Heart right ventricle (tissue), 16 donors: ENCODE results near the gene TMEM238. TPM values are rescaled to one million over a fixed set of nuclear protein-coding genes. Genes with fewer than 3 reads are reported as not detected.

ENCODE experiments used
- ATAC-seq, 8 donors: fragments of 200-7000 bp; cut with Tn5 transposase; one replicate each; pipeline ENCODE4 v1.9.1; 2020; ENCODE audit warnings: mild to moderate bottlenecking in 8 of 8, moderate library complexity in 8 of 8, moderate number of reproducible peaks in 1 of 8
- DNase-seq, 2 donors: peaks; one replicate each; pipeline ENCODE4 v3.0.0-alpha.2; 2020
- H3K27ac ChIP-seq, 10 donors: fragments of 200-600 bp; sonication (generic) in 2 of 10; one replicate each; pipeline versions ENCODE4 v1.5.0 to v1.8.0; 2020 to 2022; ENCODE audit warnings: mild to moderate bottlenecking in 3 of 10
- H3K27me3 ChIP-seq, 7 donors: fragments of 200-600 bp; one replicate each; pipeline ENCODE4 v1.8.0; 2021 to 2022; ENCODE audit warnings: mild to moderate bottlenecking in 2 of 7
- H3K36me3 ChIP-seq, 9 donors: fragments of 200-600 bp; sonication (generic) in 1 of 9; one replicate each; pipeline versions ENCODE4 v1.5.0 to v1.8.0; 2020 to 2022; ENCODE audit warnings: mild to moderate bottlenecking in 2 of 9
- H3K4me1 ChIP-seq, 9 donors: fragments of 200-600 bp; sonication (generic) in 1 of 9; one replicate each; pipeline versions ENCODE4 v1.5.0 to v1.8.0; 2020 to 2022; ENCODE audit warnings: mild to moderate bottlenecking in 4 of 9
- H3K4me3 ChIP-seq, 10 donors: fragments of 200-600 bp; sonication (generic) in 2 of 10; one replicate each; pipeline versions ENCODE4 v1.5.0 to v1.8.0; 2020 to 2022; ENCODE audit warnings: mild to moderate bottlenecking in 7 of 10, moderate library complexity in 2 of 10
- H3K9me3 ChIP-seq, 11 donors: fragments of 200-600 bp in 10 of 11; sonication (generic) in 2 of 11; one replicate each; pipeline versions ENCODE4 v1.5.0 to v1.8.0; 2013 to 2022; ENCODE audit warnings: mild to moderate bottlenecking in 2 of 11, control low read depth in 1 of 11, moderate library complexity in 1 of 11
- CTCF ChIP-seq, 9 donors: fragments of 200-600 bp; sonication (generic) in 2 of 9; IDR thresholded peaks; one replicate each; pipeline versions ENCODE4 v1.5.0 to v1.8.0; 2021 to 2022; ENCODE audit warnings: antibody characterized with exemption in 9 of 9, mild to moderate bottlenecking in 5 of 9, moderate library complexity in 1 of 9
- WGBS, 2 donors: extraction: QIAGEN DNeasy Blood & Tissue Kit; methylation state at CpG; one replicate each; pipeline ENCODE4 v1.1.7; 2013; ENCODE audit warnings: inconsistent platforms in 1 of 2; 5-methylcytosine and 5-hydroxymethylcytosine counted together
- intact Hi-C, 10 donors: fragments of 100-400 bp; cut with DNase I; formaldehyde crosslinking; loops; one replicate each; pipeline versions ENCODE4 v1.11.1 to v1.14.2; 2022
- polyA plus RNA-seq, 2 donors: library from polyadenylated mRNA; stranded (reverse); fragments of 200-250 nt; gene quantifications; one replicate each; pipeline ENCODE4 v1.2.3, GENCODE V29; 2013
- total RNA-seq, 10 donors: library from RNA; stranded (reverse); fragmentation: NEBNext Ultra II Directional in 3 of 10; extraction: Animal tissue kit (Norgen Biotek cat#: 25700) in 3 of 10; gene quantifications; one replicate each; pipeline versions ENCODE4 v1.2.1 to v1.2.4, GENCODE V29; 2021 to 2023
- donor health status: Arrhythmogenic right ventricular cardiomyopathy.
- donor health status: ischemic (EF 13 %, LVEDD 7.1; RV severe dilation, severe dysfunction).
- donor health status: healthy with polysubstance abuse.
- donor health status: DM: no; HTN: yes; CAD: no.
- donor health status: DM: no; HTN: no; CAD: no.
- donor health status: ischemic (EF 25% LVEDD 6.9; RV normal size, moderate dysfunction).
- donor health status: ischemic (EF 25% LVEDD 5.7; RV mildly dilated, moderate dysfunction).
- donor health status: healthy.
- donor health status: DM: yes; HTN: yes; CAD: no.
- donor health status: Ischemic cardiomyopathy.
- donor health status: ischemic (EF 35%, LVEDD 5.7; RV mildly dilated, moderate dysfunction).
- donor health status: nonischemic (EF 11% LVEDD 7.7; RV severe dilation, severe dysfunction).
- donor health status: DM: yes; HTN: yes; CAD: no.
- donor health status: PGD.
- donor health status: ischemic (EF 29% LVEDD 5.4; RV normal size, mild dysfunction).
- donor health status: nonischemic (EF 23%, LVEDD 6.1; RV moderate dilation, normal function).

Gene TMEM238
- total and polyA plus RNA-seq, 12 donors: 0.06 to 1.3 (median 0.39) TPM; not detected in 3

- no peak for TF ChIP-seq CTCF (IDR thresholded peaks at IDR 0.05)
- H3K4me3 ChIP-seq: no peak overlapping the region
- 40% methylated on average over 23 to 24 of the region's 24 CpGs for WGBS, 2 donors
- intact Hi-C loops: loop anchor here in 1 of 10 donors (5.0 kb wide), 1 partner anchor 65 kb away; no protein-coding TSS in a partner anchor
- peaks cover 22 to 89% (median 88%) of the 10 kb centered on the region in 7 donors for H3K27me3 ChIP-seq
- H3K4me1 ChIP-seq: peaks cover 3 to 22% (median 12%) of the 10 kb centered on the region in 9 donors
- DNase-seq: no peak
- H3K36me3 ChIP-seq: no peaks in the 10 kb centered on the region
- ATAC-seq: no peak
- no peaks in the 10 kb centered on the region for H3K9me3 ChIP-seq
- no peak overlapping the region for H3K27ac ChIP-seq
These were observed 11.6 kb downstream of the TMEM238 start for GRCh38 chr19:55372316-55373081.

GRCh38 chr19:55370305-55370988 is 13.6 kb downstream of the TMEM238 start, which contains the start of gene IL11:
IL11 (minus strand) TSS chr19:55370463; CDS start chr19:55370310, 153 bp downstream.
- H3K36me3 ChIP-seq: no peaks in the 10 kb centered on the region
- H3K4me3 ChIP-seq: peak within 1 kb of the TSS in 7 of 10 donors; percentile 8 to 41 (median 30)
- WGBS, 2 donors: 4 to 8% methylated on average over 27 to 30 of the region's 32 CpGs
- no peaks in the 10 kb centered on the region for H3K9me3 ChIP-seq
- intact Hi-C loops: loop anchor here in 1 of 10 donors (5.0 kb wide), 1 partner anchor 63 kb away; no protein-coding TSS in a partner anchor
- H3K4me1 ChIP-seq: peaks cover 3 to 22% (median 12%) of the 10 kb centered on the region in 9 donors
- DNase-seq (no peak), ATAC-seq (no peak)
- peaks cover 22 to 87% (median 79%) of the 10 kb centered on the region in 7 donors for H3K27me3 ChIP-seq
- no peak within 1 kb of the TSS for H3K27ac ChIP-seq
- no peak for TF ChIP-seq CTCF (IDR thresholded peaks at IDR 0.05)

GRCh38 chr19:55369653-55370304 is 14.3 kb downstream of the TMEM238 start:
- no peaks in the 10 kb centered on the region for H3K9me3 ChIP-seq
- H3K27ac ChIP-seq: no peak overlapping the region
- H3K4me3 ChIP-seq: peak overlapping the region in 7 of 10 donors; percentile 8 to 41 (median 23)
- no peak for TF ChIP-seq CTCF (IDR thresholded peaks at IDR 0.05)
- peaks cover 3 to 22% (median 12%) of the 10 kb centered on the region in 9 donors for H3K4me1 ChIP-seq
- H3K27me3 ChIP-seq: peaks cover 22 to 84% (median 75%) of the 10 kb centered on the region in 7 donors
- DNase-seq: no peak
- peak in 2 of 8 donors; percentile 10 to 38 for ATAC-seq
- intact Hi-C loops: loop anchor here in 1 of 10 donors (5.0 kb wide), 1 partner anchor 62 kb away; no protein-coding TSS in a partner anchor
- no peaks in the 10 kb centered on the region for H3K36me3 ChIP-seq
- 1% methylated on average over 38 to 51 of the region's 59 CpGs for WGBS, 2 donors
